Neutrophil (primary cell): ENCODE data around the gene SETDB2.

Experiments
- H3K27ac ChIP-seq: fragments of 200-600 bp; sonication (generic); 2 replicates; pipeline ENCODE4 v1.5.1; 2016; ENCODE audit warnings: mild to moderate bottlenecking, moderate library complexity
- H3K27me3 ChIP-seq: fragments of 200-600 bp; sonication (generic); 2 replicates; pipeline ENCODE4 v1.6.0; 2016; ENCODE audit warnings: mild to moderate bottlenecking
- H3K36me3 ChIP-seq: fragments of 200-600 bp; sonication (generic); 2 replicates; pipeline ENCODE4 v1.5.1; 2017
- H3K4me1 ChIP-seq, 2 experiments: fragments of 200-600 bp in 1 of 2; sonication (generic) in 1 of 2; 1 replicate in 1 of 2; 2 replicates in 1 of 2; pipeline versions ENCODE4 v1.5.1 to v1.6.1; 2013 to 2016; ENCODE audit warnings: low read depth in 1 of 2, low read length in 1 of 2, mild to moderate bottlenecking in 1 of 2, moderate library complexity in 1 of 2; ENCODE audit not compliant: control insufficient read depth in 1 of 2, insufficient read depth in 1 of 2
- H3K4me3 ChIP-seq, 2 experiments: fragments of 200-600 bp in 1 of 2; sonication (generic) in 1 of 2; 1 replicate in 1 of 2; 2 replicates in 1 of 2; pipeline ENCODE4 v1.5.1; 2013 to 2016; ENCODE audit warnings: low read depth in 1 of 2, low read length in 1 of 2, mild to moderate bottlenecking in 1 of 2, moderate library complexity in 1 of 2
- H3K9me3 ChIP-seq: fragments of 200-600 bp; sonication (generic); 2 replicates; pipeline ENCODE4 v1.5.1; 2016
- CTCF ChIP-seq: fragments of 200-600 bp; sonication (generic); IDR thresholded peaks from 2 replicates; pipeline ENCODE4 v1.5.1; 2016; ENCODE audit warnings: antibody characterized with exemption

Gene SETDB2

DNA sequence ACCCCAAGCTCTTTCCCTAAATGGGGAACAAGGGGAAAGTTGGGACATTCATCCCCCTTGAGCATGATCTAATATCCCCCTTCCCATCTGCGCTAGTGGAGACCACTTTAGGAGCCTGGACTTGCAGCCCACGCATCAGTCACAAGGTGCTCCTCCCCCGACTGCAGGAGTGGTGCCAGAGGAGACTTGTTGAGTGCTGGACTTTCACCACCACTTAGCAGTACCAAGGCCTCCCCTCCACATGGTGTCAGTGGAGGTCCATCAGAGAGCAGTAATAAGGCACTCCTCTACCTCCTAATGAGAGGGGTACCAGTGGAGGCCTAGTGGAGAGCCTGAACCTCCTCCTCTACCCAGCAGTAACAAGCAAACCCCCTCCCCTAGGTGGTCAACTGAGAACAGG lies 22.7 kb upstream of the SETDB2 start:
- Histone ChIP-seq H3K36me3 (no peaks in the 10 kb centered on the region), H3K4me1 (peaks cover 17 to 19% of the 10 kb centered on the region in 2 experiments), H3K27me3 (no peaks in the 10 kb centered on the region), H3K9me3 (no peaks in the 10 kb centered on the region), H3K27ac (no peak overlapping the region), H3K4me3 (no peak overlapping the region)
- no peak for TF ChIP-seq CTCF

DNA sequence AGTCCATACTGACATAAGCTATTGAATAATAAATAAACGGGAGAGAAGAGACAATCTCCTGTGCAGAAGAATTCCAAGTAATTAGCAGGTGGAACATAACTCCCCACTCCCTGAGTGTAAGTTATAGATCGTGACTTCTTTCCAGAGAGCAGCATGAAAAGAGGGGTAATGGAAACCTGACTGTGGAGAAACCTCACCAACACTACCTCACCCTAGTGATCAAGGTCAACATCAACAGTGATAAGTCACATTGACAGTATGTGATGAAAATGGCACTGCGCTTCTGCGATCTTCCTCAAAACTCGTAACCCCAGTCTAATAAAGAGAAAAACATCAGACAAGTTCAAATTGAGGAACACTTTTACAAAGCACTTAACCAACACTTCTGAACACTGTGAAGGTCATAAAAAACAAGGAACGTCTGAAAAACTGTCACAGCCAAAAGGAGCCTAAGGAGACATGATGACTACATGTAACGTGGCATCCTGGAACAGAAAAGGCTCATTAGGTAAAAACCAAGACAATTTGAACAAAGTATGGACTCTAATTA lies 20.0 kb upstream of the SETDB2 start:
- Histone ChIP-seq H3K4me3 (no peak overlapping the region), H3K4me1 (peaks cover 6 to 10% of the 10 kb centered on the region in 2 experiments), H3K36me3 (no peaks in the 10 kb centered on the region), H3K27ac (no peak overlapping the region), H3K27me3 (no peaks in the 10 kb centered on the region), H3K9me3 (no peaks in the 10 kb centered on the region)
- no peak for TF ChIP-seq CTCF

- H3K36me3 ChIP-seq = peaks cover 9% of the 10 kb centered on the region
- H3K9me3 ChIP-seq = no peaks in the 10 kb centered on the region
- peak overlapping the region; percentile 37 for H3K27ac ChIP-seq
- no peaks in the 10 kb centered on the region for H3K27me3 ChIP-seq
- peaks cover 6 to 10% of the 10 kb centered on the region in 2 experiments for H3K4me1 ChIP-seq
- H3K4me3 ChIP-seq = no peak overlapping the region
- TF ChIP-seq CTCF = no peak
These were observed 15.9 kb upstream of the SETDB2 start for GRCh38 chr13:49428041-49428763.

- H3K4me3 ChIP-seq = no peak overlapping the region
- no peak overlapping the region for H3K27ac ChIP-seq
- H3K27me3 ChIP-seq = no peaks in the 10 kb centered on the region
- no peaks in the 10 kb centered on the region for H3K9me3 ChIP-seq
- H3K4me1 ChIP-seq = peaks cover 6 to 10% of the 10 kb centered on the region in 2 experiments
- no peak for TF ChIP-seq CTCF
- H3K36me3 ChIP-seq = peaks cover 13% of the 10 kb centered on the region
These were observed 15.0 kb upstream of the SETDB2 start for GRCh38 chr13:49429121-49429520.

DNA sequence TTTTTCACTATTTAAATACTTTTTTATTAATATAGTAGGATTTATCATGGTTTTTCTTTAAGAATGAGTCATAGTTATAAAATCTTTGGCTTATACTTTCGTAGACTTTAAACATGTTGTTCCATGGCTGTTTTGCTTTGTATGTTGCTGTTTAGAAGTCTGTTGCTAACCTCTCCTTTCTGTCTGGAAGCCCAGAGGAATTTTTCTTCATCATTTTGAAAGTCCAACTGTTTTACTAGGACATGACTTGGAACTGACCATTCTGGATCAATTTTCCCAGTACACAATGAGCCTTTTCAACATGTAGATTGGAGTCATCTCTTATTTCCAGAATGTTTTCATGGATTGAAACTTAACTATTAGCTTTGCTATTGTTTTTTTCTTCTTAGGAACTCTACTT lies 8.1 kb upstream of the SETDB2 start:
- Histone ChIP-seq H3K27me3 (no peaks in the 10 kb centered on the region), H3K9me3 (no peaks in the 10 kb centered on the region), H3K4me1 (no peaks in the 10 kb centered on the region), H3K36me3 (peaks cover 13% of the 10 kb centered on the region), H3K4me3 (no peak overlapping the region), H3K27ac (no peak overlapping the region)
- TF ChIP-seq CTCF = no peak
